ENCODE data around the gene DYNAP.

DYNAP gene

DNA sequence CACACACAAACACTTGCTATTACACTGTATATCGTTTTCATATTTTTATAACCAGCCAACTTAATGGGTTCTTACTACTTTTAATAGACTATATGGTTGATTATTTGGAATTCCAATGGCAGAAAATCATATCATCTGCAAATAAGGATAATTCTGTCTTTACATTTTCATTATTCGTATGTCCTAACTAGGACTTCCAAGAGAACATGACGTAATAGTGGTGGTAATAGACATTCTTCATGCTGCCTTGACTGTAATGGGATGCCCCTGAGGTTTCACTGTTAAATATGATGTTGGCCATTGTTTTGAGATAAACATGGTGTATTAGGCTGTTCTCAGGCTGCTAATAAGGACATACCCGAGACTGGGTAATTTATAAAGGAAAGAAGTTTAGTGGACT lies 45.2 kb downstream of the DYNAP start:
- DNase-seq (ENCODE audit: low read depth) = no peak

GRCh38 chr18:54641734-54642133 lies 50.7 kb downstream of the DYNAP start:
- no peak for DNase-seq (ENCODE audit: low read depth)

DNA sequence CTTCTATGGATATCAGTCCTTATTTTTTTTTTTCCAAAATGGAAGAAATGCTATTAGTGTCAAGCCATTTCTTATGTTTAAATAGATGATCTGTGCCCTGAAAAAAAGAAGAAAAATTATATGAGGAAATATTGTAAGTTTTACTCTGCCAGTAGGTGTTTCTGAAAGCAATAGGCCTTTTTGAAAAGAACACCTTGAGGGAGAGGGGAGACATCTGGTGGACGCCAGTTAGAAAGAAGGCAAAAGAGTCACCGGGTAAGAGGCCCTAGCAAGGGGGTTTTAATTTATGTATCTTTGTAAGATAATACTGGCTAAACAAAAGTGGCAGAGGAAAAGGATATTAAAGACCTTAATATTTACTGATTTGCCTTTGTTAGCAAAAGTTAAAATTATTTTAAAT lies 56.1 kb downstream of the DYNAP start:
- peak; percentile 17 for DNase-seq (ENCODE audit: low read depth)

Measured in amniotic epithelial cell (primary cell).